Neuronal stem cell (in vitro differentiated cells): Measurements from ENCODE around the gene PCDHGA8.
"Not testable (repeated sequence)": the region's sequence is repeated elsewhere in the genome, so short reads cannot be mapped to it uniquely, and the experiment has no call there.

Source experiments
- DNase-seq: peaks from one replicate; pipeline ENCODE4 v3.0.0-alpha.2; 2013; ENCODE audit warnings: low spot score
- H2AFZ ChIP-seq: one replicate; pipeline ENCODE4 v1.6.1; 2013; ENCODE audit warnings: mild to moderate bottlenecking, low read length, inconsistent platforms
- H2AK5ac ChIP-seq: 2 replicates; pipeline ENCODE4 v1.6.1; 2013; ENCODE audit warnings: low read depth, mild to moderate bottlenecking, inconsistent platforms, low read length, moderate library complexity, mixed read lengths
- H2BK120ac ChIP-seq: 2 replicates; pipeline ENCODE4 v1.6.1; 2013; ENCODE audit warnings: low read depth, mild to moderate bottlenecking, inconsistent platforms, low read length, moderate library complexity, mixed read lengths
- H2BK12ac ChIP-seq: one replicate; pipeline ENCODE4 v1.6.1; 2013; ENCODE audit warnings: low read length, inconsistent platforms
- H2BK15ac ChIP-seq: 2 replicates; pipeline ENCODE4 v1.6.1; 2013; ENCODE audit warnings: mild to moderate bottlenecking, low read length, inconsistent platforms, mixed read lengths
- H2BK5ac ChIP-seq: one replicate; pipeline ENCODE4 v1.6.1; 2013; ENCODE audit warnings: inconsistent platforms, mild to moderate bottlenecking, low read length, moderate library complexity
- H3K14ac ChIP-seq: one replicate; pipeline ENCODE4 v1.6.1; 2013; ENCODE audit warnings: low read length, inconsistent platforms
- H3K18ac ChIP-seq: 2 replicates; pipeline ENCODE4 v1.6.1; 2013; ENCODE audit warnings: low read length, inconsistent platforms
- H3K23ac ChIP-seq: 2 replicates; pipeline ENCODE4 v1.6.1; 2013; ENCODE audit warnings: low read depth, mild to moderate bottlenecking, mixed read lengths, low read length, inconsistent platforms; ENCODE audit not compliant: poor library complexity
- H3K27ac ChIP-seq: replicated peaks from 3 replicates; pipeline ENCODE4 v1.5.1; 2013; ENCODE audit warnings: low read length, inconsistent platforms
- H3K27me3 ChIP-seq, 3 experiments: 2 replicates each; pipeline ENCODE4 v1.6.1; 2013; ENCODE audit warnings: low read length in 3 of 3, mild to moderate bottlenecking in 2 of 3, inconsistent platforms in 1 of 3, low read depth in 1 of 3, mixed read lengths in 1 of 3, moderate library complexity in 1 of 3; ENCODE audit not compliant: control insufficient read depth in 3 of 3, insufficient read depth in 3 of 3
- H3K36me3 ChIP-seq, 2 donors: replicated peaks in 1 of 2; 2 replicates each; pipeline ENCODE4 v1.6.1; 2013; ENCODE audit warnings: low read length in 2 of 2; ENCODE audit not compliant: control insufficient read depth in 2 of 2, insufficient read depth in 2 of 2
- H3K4ac ChIP-seq: 2 replicates; pipeline ENCODE4 v1.6.1; 2013; ENCODE audit warnings: inconsistent platforms, mild to moderate bottlenecking, low read length, moderate library complexity
- H3K4me1 ChIP-seq, 2 donors: 1 replicate in 1 of 2; 2 replicates in 1 of 2; pipeline ENCODE4 v1.6.1; 2013; ENCODE audit warnings: low read length in 2 of 2, low read depth in 1 of 2; ENCODE audit not compliant: control insufficient read depth in 2 of 2, insufficient read depth in 1 of 2
- H3K4me2 ChIP-seq: one replicate; pipeline ENCODE4 v1.6.1; 2013; ENCODE audit warnings: mild to moderate bottlenecking, low read length, inconsistent platforms; ENCODE audit not compliant: insufficient read depth, poor library complexity, severe bottlenecking
- H3K4me3 ChIP-seq, 2 donors: 2 replicates each; pipeline ENCODE4 v1.5.1; 2013; ENCODE audit warnings: low read length in 2 of 2, mild to moderate bottlenecking in 2 of 2, inconsistent platforms in 1 of 2, moderate library complexity in 1 of 2
- H3K79me1 ChIP-seq: one replicate; pipeline ENCODE4 v1.6.1; 2013; ENCODE audit warnings: low read depth, mild to moderate bottlenecking, inconsistent platforms, low read length, moderate library complexity
- H3K9ac ChIP-seq: one replicate; pipeline ENCODE4 v1.6.1; 2013; ENCODE audit warnings: mild to moderate bottlenecking, low read depth, low read length, inconsistent platforms; ENCODE audit not compliant: poor library complexity
- H3K9me3 ChIP-seq, 2 donors: replicated peaks in 1 of 2; 2 replicates each; pipeline versions ENCODE3 to v1.6.1; 2013; ENCODE audit warnings: low read length in 2 of 2, mild to moderate bottlenecking in 2 of 2, inconsistent platforms in 1 of 2, low read depth in 1 of 2, mixed read lengths in 1 of 2, moderate library complexity in 1 of 2; ENCODE audit not compliant: control insufficient read depth in 2 of 2, insufficient read depth in 1 of 2
- H4K8ac ChIP-seq: one replicate; pipeline ENCODE4 v1.6.1; 2013; ENCODE audit warnings: low read depth, mild to moderate bottlenecking, inconsistent platforms, low read length, moderate library complexity
- H4K91ac ChIP-seq: one replicate; pipeline ENCODE4 v1.6.1; 2013; ENCODE audit warnings: low read length, low read depth, mild to moderate bottlenecking, inconsistent platforms; ENCODE audit not compliant: poor library complexity
- WGBS, 2 donors: extraction: QIAGEN DNeasy Blood & Tissue Kit; methylation state at CpG; one replicate each; pipeline ENCODE4 v1.1.7; 2013; ENCODE audit warnings: missing lambda C conversion rate in 2 of 2, mixed read lengths in 1 of 2; ENCODE audit not compliant: insufficient read length in 2 of 2, insufficient replicate concordance in 1 of 2; ENCODE audit errors: extremely low coverage in 2 of 2; 5-methylcytosine and 5-hydroxymethylcytosine counted together

PCDHGA8 gene

GRCh38 chr5:141402553-141403243 lies 10.3 kb downstream of the PCDHGA8 start, which contains the start of gene PCDHGA9:
Gene PCDHGA9 (plus strand): TSS chr5:141402778. CDS start chr5:141402953, 175 bp downstream.
- no peak within 1 kb of the TSS for H3K4ac ChIP-seq
- H4K91ac ChIP-seq, result no peak within 1 kb of the TSS
- H2AFZ ChIP-seq, result peak within 1 kb of the TSS; percentile 47
- no peak within 1 kb of the TSS for H2BK5ac ChIP-seq
- no peak within 1 kb of the TSS for H2BK120ac ChIP-seq
- H4K8ac ChIP-seq, result no peak within 1 kb of the TSS
- H2AK5ac ChIP-seq, result no peak within 1 kb of the TSS
- no peak within 1 kb of the TSS for H3K9ac ChIP-seq
- no peak within 1 kb of the TSS for H2BK12ac ChIP-seq
- no peak within 1 kb of the TSS for H3K23ac ChIP-seq
- H3K27ac ChIP-seq, result no peak within 1 kb of the TSS
- H3K9me3 ChIP-seq, result peaks cover 33 to 81% of the 10 kb centered on the region in 2 donors
- H3K18ac ChIP-seq, result no peak within 1 kb of the TSS
- WGBS, 2 donors, result no CpG with 5 or more reads among the region's 27 CpGs
- no peaks in the 10 kb centered on the region for H3K27me3 ChIP-seq
- DNase-seq, result no peak
- no peak within 1 kb of the TSS for H3K4me3 ChIP-seq
- no peaks in the 10 kb centered on the region for H3K79me1 ChIP-seq
- no peak within 1 kb of the TSS for H2BK15ac ChIP-seq
- no peak within 1 kb of the TSS for H3K4me2 ChIP-seq
- no peaks in the 10 kb centered on the region for H3K36me3 ChIP-seq
- H3K14ac ChIP-seq, result no peak within 1 kb of the TSS
- no peaks in the 10 kb centered on the region for H3K4me1 ChIP-seq

GRCh38 chr5:141403387-141403786 lies 11.0 kb downstream of the PCDHGA8 start:
- Histone ChIP-seq H3K4ac (no peak overlapping the region), H3K18ac (no peak overlapping the region), H3K4me3 (no peak overlapping the region), H3K4me1 (no peaks in the 10 kb centered on the region), H3K23ac (no peak overlapping the region), H3K79me1 (no peaks in the 10 kb centered on the region), H3K9me3 (peaks cover 33 to 84% of the 10 kb centered on the region in 2 donors), H4K91ac (no peak overlapping the region), H4K8ac (no peak overlapping the region), H2BK15ac (no peak overlapping the region), H3K4me2 (no peak overlapping the region), H2BK12ac (no peak overlapping the region), H3K27ac (no peak overlapping the region), H2BK5ac (no peak overlapping the region), H2BK120ac (no peak overlapping the region), H3K27me3 (no peaks in the 10 kb centered on the region), H2AFZ (no peak overlapping the region), H3K9ac (no peak overlapping the region), H3K36me3 (no peaks in the 10 kb centered on the region), H2AK5ac (no peak overlapping the region), H3K14ac (no peak overlapping the region)
- WGBS, 2 donors, result no CpG with 5 or more reads among the region's 22 CpGs
- DNase-seq, result no peak

- H3K27ac ChIP-seq, result peak within 1 kb of the TSS; percentile 62
Measured at GRCh38 chr5:141407790-141408505, 15.5 kb downstream of the PCDHGA8 start, which contains the start of gene PCDHGB6. Gene PCDHGB6 (plus strand): TSS chr5:141408021. CDS start chr5:141408203, 182 bp downstream.

More at GRCh38 chr5:141407790-141408505, 15.5 kb downstream of the PCDHGA8 start, which contains the start of gene PCDHGB6:
- not testable (repeated sequence) for H3K79me1 ChIP-seq, H3K27me3 ChIP-seq, H2BK12ac ChIP-seq, H3K23ac ChIP-seq, H4K91ac ChIP-seq, H3K4me1 ChIP-seq, H4K8ac ChIP-seq, H2AK5ac ChIP-seq, H3K14ac ChIP-seq, H2BK120ac ChIP-seq, H2BK5ac ChIP-seq, H3K9ac ChIP-seq, H2BK15ac ChIP-seq, H3K4ac ChIP-seq
- Histone ChIP-seq H3K9me3 (peaks cover 42 to 93% of the 10 kb centered on the region in 2 donors), H3K36me3 (peaks cover 6 to 18% of the 10 kb centered on the region in 2 donors), H3K4me2 (peak within 1 kb of the TSS; percentile 56), H2AFZ (peak within 1 kb of the TSS; percentile 70), H3K4me3 (peak within 1 kb of the TSS; percentile 48 to 83), H3K18ac (peak within 1 kb of the TSS; percentile 6)
- peak; percentile 66 for DNase-seq
- WGBS, 2 donors, result no CpG with 5 or more reads among the region's 51 CpGs
